Measurements from ENCODE around the gene SPRTN.

Gene SPRTN

GRCh38 chr1:231351816-231352215 lies 13.7 kb downstream of the SPRTN start:
- TF ChIP-seq, protein P1, sequence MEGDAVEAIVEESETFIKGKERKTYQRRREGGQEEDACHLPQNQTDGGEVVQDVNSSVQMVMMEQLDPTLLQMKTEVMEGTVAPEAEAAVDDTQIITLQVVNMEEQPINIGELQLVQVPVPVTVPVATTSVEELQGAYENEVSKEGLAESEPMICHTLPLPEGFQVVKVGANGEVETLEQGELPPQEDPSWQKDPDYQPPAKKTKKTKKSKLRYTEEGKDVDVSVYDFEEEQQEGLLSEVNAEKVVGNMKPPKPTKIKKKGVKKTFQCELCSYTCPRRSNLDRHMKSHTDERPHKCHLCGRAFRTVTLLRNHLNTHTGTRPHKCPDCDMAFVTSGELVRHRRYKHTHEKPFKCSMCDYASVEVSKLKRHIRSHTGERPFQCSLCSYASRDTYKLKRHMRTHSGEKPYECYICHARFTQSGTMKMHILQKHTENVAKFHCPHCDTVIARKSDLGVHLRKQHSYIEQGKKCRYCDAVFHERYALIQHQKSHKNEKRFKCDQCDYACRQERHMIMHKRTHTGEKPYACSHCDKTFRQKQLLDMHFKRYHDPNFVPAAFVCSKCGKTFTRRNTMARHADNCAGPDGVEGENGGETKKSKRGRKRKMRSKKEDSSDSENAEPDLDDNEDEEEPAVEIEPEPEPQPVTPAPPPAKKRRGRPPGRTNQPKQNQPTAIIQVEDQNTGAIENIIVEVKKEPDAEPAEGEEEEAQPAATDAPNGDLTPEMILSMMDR (IDR thresholded peaks at IDR 0.05; ENCODE audit: borderline replicate concordance, insufficient read depth, low read depth, low read length) = no peak
- H3K4me3 ChIP-seq (ENCODE audit: low read depth, low read length) = no peak overlapping the region

- H3K4me3 ChIP-seq (ENCODE audit: low read depth, low read length) = no peak overlapping the region
Measured at GRCh38 chr1:231353086-231353485, 15.0 kb downstream of the SPRTN start.

DNA sequence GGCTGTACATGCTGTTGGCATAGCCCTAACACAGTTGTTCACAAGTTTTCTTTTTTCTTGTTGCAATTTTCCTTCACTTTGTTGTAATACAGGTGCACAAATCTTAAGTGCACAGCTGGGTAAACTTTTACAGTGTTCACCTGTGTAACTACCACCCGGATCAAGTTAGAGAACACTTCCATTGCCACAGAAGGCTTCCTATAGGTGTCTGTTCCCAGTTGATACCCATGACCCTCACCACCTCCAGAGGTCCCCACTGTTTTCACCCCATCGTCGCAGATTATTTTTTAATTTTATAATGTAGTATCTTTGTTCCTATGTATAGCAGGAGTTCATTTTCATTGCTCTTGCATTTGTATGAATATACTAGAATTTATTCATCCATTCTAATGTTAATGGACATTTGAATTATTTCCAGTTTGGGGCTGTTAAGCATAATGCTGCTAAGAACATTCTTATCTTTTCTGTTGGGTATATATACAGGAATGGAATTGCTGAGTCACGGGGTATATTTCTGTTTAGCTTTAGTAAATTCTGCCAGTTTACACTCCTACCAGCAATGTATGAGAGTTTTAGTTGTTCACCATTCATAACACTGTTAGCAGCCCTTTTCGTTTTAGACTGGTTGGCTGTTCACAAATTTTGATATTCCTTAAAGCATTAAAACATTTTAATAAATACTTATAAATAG lies 16.4 kb downstream of the SPRTN start:
- H3K4me3 ChIP-seq (ENCODE audit: low read depth, low read length) = no peak overlapping the region
- TF ChIP-seq, protein P1 (IDR thresholded peaks at IDR 0.05; ENCODE audit: borderline replicate concordance, insufficient read depth, low read depth, low read length) = no peak

More at GRCh38 chr1:231353086-231353485, 15.0 kb downstream of the SPRTN start:
- TF ChIP-seq, protein P1 (IDR thresholded peaks at IDR 0.05; ENCODE audit: borderline replicate concordance, insufficient read depth, low read depth, low read length) = no peak

DNA sequence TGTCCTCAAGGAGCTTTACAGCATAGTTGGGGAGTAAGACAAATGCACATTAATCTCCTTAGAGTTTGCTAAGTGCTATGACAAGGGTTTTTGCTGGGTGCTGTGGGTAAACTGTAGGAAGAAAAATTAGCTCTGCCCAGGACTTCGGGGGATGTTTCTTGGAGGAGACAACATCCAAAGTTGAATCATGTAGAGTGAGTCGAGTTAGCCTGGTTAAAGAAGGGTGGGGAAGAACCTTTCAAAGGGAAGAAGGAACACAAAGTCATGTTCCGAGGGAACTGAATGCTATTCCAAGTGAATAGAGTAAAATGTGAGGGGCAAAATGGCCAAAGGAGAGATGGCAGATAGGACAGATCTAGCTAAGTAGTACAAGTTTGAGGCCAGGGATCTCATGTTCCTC lies 17.1 kb downstream of the SPRTN start:
- TF ChIP-seq, protein P1 (IDR thresholded peaks at IDR 0.05; ENCODE audit: borderline replicate concordance, insufficient read depth, low read depth, low read length) = no peak
- H3K4me3 ChIP-seq (ENCODE audit: low read depth, low read length) = no peak overlapping the region

GRCh38 chr1:231357187-231357772 lies 19.2 kb downstream of the SPRTN start:
- H3K4me3 ChIP-seq (ENCODE audit: low read depth, low read length) = no peak overlapping the region

GRCh38 chr1:231357831-231358354 lies 19.8 kb downstream of the SPRTN start:
- TF ChIP-seq, protein P1 (IDR thresholded peaks at IDR 0.05; ENCODE audit: borderline replicate concordance, insufficient read depth, low read depth, low read length) = peak; percentile 53
- H3K4me3 ChIP-seq (ENCODE audit: low read depth, low read length) = no peak overlapping the region

More at GRCh38 chr1:231357187-231357772, 19.2 kb downstream of the SPRTN start:
- TF ChIP-seq, protein P1 (IDR thresholded peaks at IDR 0.05; ENCODE audit: borderline replicate concordance, insufficient read depth, low read depth, low read length) = no peak

DNA sequence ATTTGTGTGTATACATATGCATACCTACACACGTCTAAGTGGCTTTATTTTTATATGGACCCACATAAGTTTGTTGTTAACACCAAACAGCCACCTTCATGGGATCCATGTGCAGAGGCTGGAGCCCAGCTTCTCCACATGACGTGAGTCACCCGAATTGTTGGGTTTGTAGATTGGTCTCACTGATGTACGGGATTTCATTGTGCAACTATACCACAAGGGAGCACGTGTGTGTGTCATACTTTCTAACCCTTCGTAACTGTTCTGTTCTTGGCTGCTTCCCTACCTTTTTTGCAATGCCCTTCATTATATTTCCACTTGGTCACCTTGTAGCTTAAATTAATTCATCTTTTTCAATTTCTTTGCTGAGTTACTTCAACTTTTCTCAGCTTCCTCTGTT lies 21.0 kb downstream of the SPRTN start:
- no peak overlapping the region for H3K4me3 ChIP-seq (ENCODE audit: low read depth, low read length)
- TF ChIP-seq, protein P1 (IDR thresholded peaks at IDR 0.05; ENCODE audit: borderline replicate concordance, insufficient read depth, low read depth, low read length) = no peak

All from GM12875 (cell line).